ENCODE data around the gene OR1I1. TPM values are rescaled to one million over a fixed set of nuclear protein-coding genes. Genes with fewer than 3 reads are reported as not detected.
A peak's percentile ranks its signal among the peaks of the same experiment; 100 is the strongest.

Gene OR1I1
- total RNA-seq, 1 donor from 2014 or later, result not detected

DNA sequence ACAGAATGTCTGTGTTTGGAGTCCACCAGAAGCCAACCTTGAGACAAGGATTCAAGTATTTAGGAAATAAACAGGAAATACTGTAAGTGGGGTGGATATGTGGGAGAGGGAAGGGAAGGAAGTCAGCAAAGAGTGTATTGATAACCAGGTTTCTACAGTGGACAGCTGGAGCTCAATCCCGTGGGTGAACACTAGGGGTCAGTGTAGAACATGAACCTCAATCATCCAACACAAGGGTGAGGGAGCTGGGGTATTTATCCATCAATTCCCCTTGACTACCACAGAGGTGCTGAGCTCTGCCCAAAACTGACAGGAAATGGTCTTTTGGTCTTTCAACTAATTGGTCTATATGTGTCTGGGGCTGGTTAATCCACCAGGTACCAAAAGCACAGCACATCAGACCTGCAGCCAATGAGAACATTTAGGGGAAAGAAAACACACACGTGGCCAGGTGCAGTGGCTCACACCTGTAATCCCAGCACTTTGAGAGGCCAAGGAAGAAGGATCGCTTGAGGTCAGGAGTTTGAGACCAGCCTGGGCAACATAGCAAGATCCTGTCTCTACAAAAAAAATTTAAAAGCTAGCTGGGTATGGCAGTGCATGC lies 19.6 kb downstream of the OR1I1 start:
- no peak overlapping the region for H3K4me2 ChIP-seq
- peaks cover 2% of the 10 kb centered on the region for H3K4me1 Mint-ChIP-seq
- no peaks in the 10 kb centered on the region for H3K27me3 ChIP-seq
- no peaks in the 10 kb centered on the region for H3K4me1 ChIP-seq
- no peak overlapping the region for H3K27ac Mint-ChIP-seq
- H4K20me1 ChIP-seq (ENCODE audit: low read depth), result no peaks in the 10 kb centered on the region
- H3K9me3 ChIP-seq (ENCODE audit: low read depth), result no peaks in the 10 kb centered on the region
- no peak overlapping the region for H3K27ac ChIP-seq
- H3K4me3 Mint-ChIP-seq, result no peak overlapping the region
- no peak overlapping the region for H3K9ac ChIP-seq
- DNase-seq (ENCODE audit: low spot score), result peak; percentile 45
- H2AFZ ChIP-seq (replicated peaks), result no peak overlapping the region
- H3K79me2 ChIP-seq (ENCODE audit: low read depth), result no peaks in the 10 kb centered on the region
- no peak overlapping the region for H3K4me3 ChIP-seq
- peaks cover 4% of the 10 kb centered on the region for H3F3A ChIP-seq (ENCODE audit: low read depth)
- peaks cover 34% of the 10 kb centered on the region for H3K9me3 Mint-ChIP-seq
- peaks cover 7% of the 10 kb centered on the region for H3K27me3 Mint-ChIP-seq (ENCODE audit: insufficient read depth, low read depth)
- no peaks in the 10 kb centered on the region for H3K36me3 ChIP-seq
- peaks cover 4% of the 10 kb centered on the region for H3K36me3 Mint-ChIP-seq
- no peak for TF ChIP-seq EZH2phosphoT487 (IDR thresholded peaks at IDR 0.05)
- no peak for TF ChIP-seq EZH2 (IDR thresholded peaks at IDR 0.05)
- TF ChIP-seq, protein P1, sequence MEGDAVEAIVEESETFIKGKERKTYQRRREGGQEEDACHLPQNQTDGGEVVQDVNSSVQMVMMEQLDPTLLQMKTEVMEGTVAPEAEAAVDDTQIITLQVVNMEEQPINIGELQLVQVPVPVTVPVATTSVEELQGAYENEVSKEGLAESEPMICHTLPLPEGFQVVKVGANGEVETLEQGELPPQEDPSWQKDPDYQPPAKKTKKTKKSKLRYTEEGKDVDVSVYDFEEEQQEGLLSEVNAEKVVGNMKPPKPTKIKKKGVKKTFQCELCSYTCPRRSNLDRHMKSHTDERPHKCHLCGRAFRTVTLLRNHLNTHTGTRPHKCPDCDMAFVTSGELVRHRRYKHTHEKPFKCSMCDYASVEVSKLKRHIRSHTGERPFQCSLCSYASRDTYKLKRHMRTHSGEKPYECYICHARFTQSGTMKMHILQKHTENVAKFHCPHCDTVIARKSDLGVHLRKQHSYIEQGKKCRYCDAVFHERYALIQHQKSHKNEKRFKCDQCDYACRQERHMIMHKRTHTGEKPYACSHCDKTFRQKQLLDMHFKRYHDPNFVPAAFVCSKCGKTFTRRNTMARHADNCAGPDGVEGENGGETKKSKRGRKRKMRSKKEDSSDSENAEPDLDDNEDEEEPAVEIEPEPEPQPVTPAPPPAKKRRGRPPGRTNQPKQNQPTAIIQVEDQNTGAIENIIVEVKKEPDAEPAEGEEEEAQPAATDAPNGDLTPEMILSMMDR (IDR thresholded peaks at IDR 0.05), result peak; percentile 69

DNA sequence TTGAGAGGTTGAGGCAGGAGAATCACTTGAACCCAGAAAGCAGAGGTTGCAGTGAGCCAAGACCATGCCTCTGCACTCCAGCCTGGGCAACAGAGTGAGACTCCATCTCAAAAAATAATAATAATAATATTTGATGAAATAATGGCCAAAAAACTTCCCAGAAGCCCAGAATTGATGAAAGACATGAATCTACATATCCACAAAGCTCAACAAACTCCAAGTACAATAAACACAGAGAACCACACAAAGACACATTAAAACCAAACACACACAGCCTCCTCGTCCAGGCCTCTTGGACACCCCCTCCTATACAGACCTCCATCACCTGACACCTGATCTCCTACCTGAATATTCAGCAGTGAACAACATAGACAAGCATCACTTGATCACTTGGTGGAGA lies 22.0 kb downstream of the OR1I1 start:
- peaks cover 12% of the 10 kb centered on the region for H3K4me1 Mint-ChIP-seq
- H4K20me1 ChIP-seq (ENCODE audit: low read depth), result no peaks in the 10 kb centered on the region
- H3K36me3 ChIP-seq, result no peaks in the 10 kb centered on the region
- no peak overlapping the region for H3K27ac Mint-ChIP-seq
- no peak overlapping the region for H3K27ac ChIP-seq
- no peak overlapping the region for H3K4me3 Mint-ChIP-seq
- no peak overlapping the region for H2AFZ ChIP-seq (replicated peaks)
- H3K9me3 ChIP-seq (ENCODE audit: low read depth), result no peaks in the 10 kb centered on the region
- H3K79me2 ChIP-seq (ENCODE audit: low read depth), result peaks cover 17% of the 10 kb centered on the region
- no peak overlapping the region for H3K4me3 ChIP-seq
- peaks cover 6% of the 10 kb centered on the region for H3F3A ChIP-seq (ENCODE audit: low read depth)
- no peak overlapping the region for H3K4me2 ChIP-seq
- peaks cover 4% of the 10 kb centered on the region for H3K36me3 Mint-ChIP-seq
- no peaks in the 10 kb centered on the region for H3K27me3 ChIP-seq
- H3K4me1 ChIP-seq, result no peaks in the 10 kb centered on the region
- DNase-seq (ENCODE audit: low spot score), result no peak
- no peak overlapping the region for H3K9ac ChIP-seq
- H3K9me3 Mint-ChIP-seq, result peaks cover 34% of the 10 kb centered on the region
- TF ChIP-seq, protein P1 (IDR thresholded peaks at IDR 0.05), result no peak
- TF ChIP-seq EZH2phosphoT487 (IDR thresholded peaks at IDR 0.05), result no peak
- no peak for TF ChIP-seq EZH2 (IDR thresholded peaks at IDR 0.05)
- H3K27me3 Mint-ChIP-seq (ENCODE audit: insufficient read depth, low read depth), result peaks cover 8% of the 10 kb centered on the region

DNA sequence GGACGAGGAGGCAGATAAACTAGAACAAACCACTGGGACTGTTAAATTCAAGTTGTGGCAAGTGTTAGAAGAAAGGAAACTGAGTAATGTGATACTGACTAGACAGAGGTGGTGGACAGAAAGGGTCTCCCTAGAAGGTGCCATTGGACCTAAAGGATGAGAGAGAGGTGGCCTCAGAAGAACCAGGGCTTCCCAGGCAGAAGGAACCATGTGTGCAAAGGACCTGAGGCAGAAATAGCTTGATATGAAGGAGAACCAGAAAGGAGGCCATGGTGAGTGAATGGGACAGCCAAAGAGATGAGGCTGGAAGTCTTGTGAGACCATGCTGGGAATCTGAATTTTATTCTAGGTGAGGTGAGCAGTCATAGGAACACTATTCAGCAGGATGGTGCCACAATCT lies 22.4 kb downstream of the OR1I1 start:
- no peak overlapping the region for H3K27ac Mint-ChIP-seq
- H3K9ac ChIP-seq, result no peak overlapping the region
- no peaks in the 10 kb centered on the region for H3K4me1 ChIP-seq
- H3K9me3 ChIP-seq (ENCODE audit: low read depth), result no peaks in the 10 kb centered on the region
- no peak overlapping the region for H3K27ac ChIP-seq
- no peak for TF ChIP-seq EZH2 (IDR thresholded peaks at IDR 0.05)
- no peak for TF ChIP-seq EZH2phosphoT487 (IDR thresholded peaks at IDR 0.05)
- TF ChIP-seq, protein P1 (IDR thresholded peaks at IDR 0.05), result no peak
- H3K4me3 ChIP-seq, result no peak overlapping the region
- peaks cover 12% of the 10 kb centered on the region for H3K4me1 Mint-ChIP-seq
- peaks cover 8% of the 10 kb centered on the region for H3K27me3 Mint-ChIP-seq (ENCODE audit: insufficient read depth, low read depth)
- H2AFZ ChIP-seq (replicated peaks), result no peak overlapping the region
- H3K36me3 Mint-ChIP-seq, result peaks cover 4% of the 10 kb centered on the region
- DNase-seq (ENCODE audit: low spot score), result no peak
- H3F3A ChIP-seq (ENCODE audit: low read depth), result peaks cover 6% of the 10 kb centered on the region
- no peaks in the 10 kb centered on the region for H3K27me3 ChIP-seq
- no peak overlapping the region for H3K4me3 Mint-ChIP-seq
- no peaks in the 10 kb centered on the region for H3K36me3 ChIP-seq
- H3K79me2 ChIP-seq (ENCODE audit: low read depth), result peaks cover 21% of the 10 kb centered on the region
- H4K20me1 ChIP-seq (ENCODE audit: low read depth), result no peaks in the 10 kb centered on the region
- H3K4me2 ChIP-seq, result no peak overlapping the region
- H3K9me3 Mint-ChIP-seq, result peaks cover 34% of the 10 kb centered on the region
